Ascending aorta (tissue), 2 donors: ENCODE measurements around the gene SLC22A4. TPM values are rescaled to one million over a fixed set of nuclear protein-coding genes. Genes with fewer than 3 reads are reported as not detected.
A peak's percentile ranks its signal among the peaks of the same experiment; 100 is the strongest.

Experiments
- DNase-seq, 2 donors: peaks; one replicate each; pipeline ENCODE4 v3.0.0-alpha.2; 2019; ENCODE audit warnings: low spot score in 2 of 2
- H3K27ac ChIP-seq, 2 donors: fragments of 200-600 bp; sonication (generic); one replicate each; pipeline ENCODE4 v1.5.1; 2016 to 2017; ENCODE audit warnings: mild to moderate bottlenecking in 1 of 2
- H3K27me3 ChIP-seq: fragments of 200-600 bp; sonication (generic); one replicate; pipeline ENCODE4 v1.5.1; 2017
- H3K36me3 ChIP-seq, 2 donors: fragments of 200-600 bp; sonication (generic); one replicate each; pipeline ENCODE4 v1.5.1; 2016
- H3K4me1 ChIP-seq, 2 donors: fragments of 200-600 bp; sonication (generic); one replicate each; pipeline ENCODE4 v1.5.1; 2016 to 2017; ENCODE audit warnings: mild to moderate bottlenecking in 1 of 2
- H3K4me3 ChIP-seq, 2 donors: fragments of 200-600 bp; sonication (generic); one replicate each; pipeline ENCODE4 v1.5.1; 2016 to 2017; ENCODE audit warnings: mild to moderate bottlenecking in 1 of 2
- H3K9me3 ChIP-seq, 2 donors: fragments of 200-600 bp; sonication (generic); one replicate each; pipeline ENCODE4 v1.5.1; 2016
- CTCF ChIP-seq, 3 experiments: fragments of 200-600 bp in 2 of 3; fragments of 450-650 bp in 1 of 3; sonication (generic) in 2 of 3; IDR thresholded peaks; one replicate each; pipeline ENCODE4 v1.5.1; 2016 to 2019; ENCODE audit warnings: antibody characterized with exemption in 3 of 3, mild to moderate bottlenecking in 1 of 3, moderate library complexity in 1 of 3
- intact Hi-C: fragments of 100-400 bp; cut with DNase I; formaldehyde crosslinking; loops from one replicate; pipeline ENCODE4 v1.15.1; 2023
- total RNA-seq: library from RNA; depleted of rRNA; stranded (reverse); fragments of >200 nt; gene quantifications from one replicate; pipeline ENCODE4 v1.1.0, GENCODE V29; 2016

SLC22A4 gene
- total RNA-seq, 1 donor from 2014 or later, result 18.1 TPM

- peak overlapping the region; percentile 80 to 88 for H3K27ac ChIP-seq
- H3K4me1 ChIP-seq, result peaks cover 5 to 28% of the 10 kb centered on the region in 2 donors
- intact Hi-C loops, result loop anchor here (5.0 to 10.0 kb wide), 3 partner anchors 148 to 618 kb away; partner anchors contain the start of gene RAPGEF6
- DNase-seq, result peak in 1 of 2 donors; percentile 56
- no peaks in the 10 kb centered on the region for H3K36me3 ChIP-seq
- no peaks in the 10 kb centered on the region for H3K9me3 ChIP-seq
- H3K27me3 ChIP-seq, result no peaks in the 10 kb centered on the region
- TF ChIP-seq CTCF (IDR thresholded peaks at IDR 0.05), result no peak
- H3K4me3 ChIP-seq, result no peak overlapping the region
Observed at GRCh38 chr5:132253008-132253441, 41.2 kb upstream of the SLC22A4 start.

GRCh38 chr5:132253452-132254320, 40.5 kb upstream of the SLC22A4 start:
- no peaks in the 10 kb centered on the region for H3K36me3 ChIP-seq
- intact Hi-C loops, result loop anchor here (5.0 to 10.0 kb wide), 3 partner anchors 149 to 619 kb away; partner anchors contain the start of gene RAPGEF6
- peak overlapping the region; percentile 80 to 88 for H3K27ac ChIP-seq
- no peaks in the 10 kb centered on the region for H3K9me3 ChIP-seq
- peak in 1 of 2 donors; percentile 61 for DNase-seq
- H3K4me1 ChIP-seq, result peaks cover 5 to 28% of the 10 kb centered on the region in 2 donors
- H3K4me3 ChIP-seq, result no peak overlapping the region
- TF ChIP-seq CTCF (IDR thresholded peaks at IDR 0.05), result no peak
- H3K27me3 ChIP-seq, result no peaks in the 10 kb centered on the region

- peak in 1 of 2 donors; percentile 87 for DNase-seq
- no peak for TF ChIP-seq CTCF (IDR thresholded peaks at IDR 0.05)
- intact Hi-C loops, result loop anchor here (5.0 to 10.0 kb wide), 3 partner anchors 150 to 620 kb away; partner anchors contain the start of gene RAPGEF6
- H3K27me3 ChIP-seq, result no peaks in the 10 kb centered on the region
- H3K4me1 ChIP-seq, result peaks cover 5 to 31% of the 10 kb centered on the region in 2 donors
- H3K4me3 ChIP-seq, result no peak overlapping the region
- H3K36me3 ChIP-seq, result no peaks in the 10 kb centered on the region
- no peaks in the 10 kb centered on the region for H3K9me3 ChIP-seq
- peak overlapping the region; percentile 80 to 88 for H3K27ac ChIP-seq
Observed at GRCh38 chr5:132254321-132254977, 39.7 kb upstream of the SLC22A4 start.

- Histone ChIP-seq H3K27me3 (no peaks in the 10 kb centered on the region), H3K27ac (no peak overlapping the region), H3K9me3 (no peaks in the 10 kb centered on the region), H3K36me3 (no peaks in the 10 kb centered on the region), H3K4me3 (no peak overlapping the region), H3K4me1 (peaks cover 18 to 49% of the 10 kb centered on the region in 2 donors)
- intact Hi-C loops, result loop anchor here (2.0 to 10.0 kb wide), 3 partner anchors 17 to 621 kb away; partner anchors contain the start of gene RAPGEF6
- no peak for TF ChIP-seq CTCF (IDR thresholded peaks at IDR 0.05)
- DNase-seq, result peak in 1 of 2 donors; percentile 52
Observed at GRCh38 chr5:132256086-132256782, 38.0 kb upstream of the SLC22A4 start.

- Histone ChIP-seq H3K27me3 (no peaks in the 10 kb centered on the region), H3K36me3 (no peaks in the 10 kb centered on the region), H3K27ac (peak overlapping the region; percentile 98 to 99), H3K9me3 (no peaks in the 10 kb centered on the region), H3K4me1 (peaks cover 20 to 52% of the 10 kb centered on the region in 2 donors), H3K4me3 (peak overlapping the region; percentile 62 to 81)
- DNase-seq, result peak in 1 of 2 donors; percentile 61
- TF ChIP-seq CTCF (IDR thresholded peaks at IDR 0.05), result no peak
- intact Hi-C loops, result loop anchor here (2.0 to 10.0 kb wide), 3 partner anchors 18 to 622 kb away; partner anchors contain the start of gene RAPGEF6
Observed at GRCh38 chr5:132256783-132257130, 37.4 kb upstream of the SLC22A4 start.
